Aorta (tissue), 5 donors: ENCODE data around the gene LYZL6. TPM values are rescaled to one million over a fixed set of nuclear protein-coding genes. Genes with fewer than 3 reads are reported as not detected.

ENCODE experiments used
- ATAC-seq: fragments of 200-7000 bp; cut with Tn5 transposase; one replicate; pipeline ENCODE4 v1.9.1; 2022; ENCODE audit warnings: moderate library complexity; ENCODE audit not compliant: low FRiP score
- DNase-seq, 2 donors: peaks; one replicate each; pipeline ENCODE4 v3.0.0-alpha.2; 2020
- H3K27ac ChIP-seq, 2 donors: one replicate each; pipeline ENCODE4 v1.5.1; 2013; ENCODE audit warnings: low read length in 2 of 2, mild to moderate bottlenecking in 2 of 2, moderate library complexity in 2 of 2, control low read depth in 1 of 2, inconsistent platforms in 1 of 2, low read depth in 1 of 2
- H3K27me3 ChIP-seq, 2 donors: one replicate each; pipeline ENCODE4 v1.6.1; 2013; ENCODE audit warnings: control low read depth in 1 of 2, low read length in 1 of 2, mild to moderate bottlenecking in 1 of 2, moderate library complexity in 1 of 2; ENCODE audit not compliant: insufficient read depth in 2 of 2, control insufficient read depth in 1 of 2
- H3K36me3 ChIP-seq, 2 donors: one replicate each; pipeline ENCODE4 v1.6.1; 2013; ENCODE audit warnings: control low read depth in 1 of 2, low read length in 1 of 2, mild to moderate bottlenecking in 1 of 2; ENCODE audit not compliant: insufficient read depth in 2 of 2, control insufficient read depth in 1 of 2
- H3K4me1 ChIP-seq, 2 donors: one replicate each; pipeline ENCODE4 v1.6.1; 2013; ENCODE audit warnings: low read length in 2 of 2, control low read depth in 1 of 2, mild to moderate bottlenecking in 1 of 2, moderate library complexity in 1 of 2; ENCODE audit not compliant: insufficient read depth in 2 of 2, control insufficient read depth in 1 of 2
- H3K4me3 ChIP-seq, 2 donors: one replicate each; pipeline ENCODE4 v1.5.1; 2013; ENCODE audit warnings: low read length in 2 of 2, control low read depth in 1 of 2, mild to moderate bottlenecking in 1 of 2
- H3K9me3 ChIP-seq: one replicate; pipeline ENCODE4 v1.6.1; 2013; ENCODE audit warnings: mild to moderate bottlenecking, low read length; ENCODE audit not compliant: control insufficient read depth
- WGBS, 2 donors: extraction: QIAGEN DNeasy Blood & Tissue Kit; methylation state at CpG; one replicate each; pipeline ENCODE4 v1.1.7; 2013; 5-methylcytosine and 5-hydroxymethylcytosine counted together
- intact Hi-C, 2 donors: fragments of 100-400 bp; cut with DNase I; formaldehyde crosslinking; loops; one replicate each; pipeline versions ENCODE4 v1.14.2 to v1.15.0; 2022
- polyA plus RNA-seq, 2 donors: library from polyadenylated mRNA; stranded (reverse); fragments of 200-250 nt; gene quantifications; one replicate each; pipeline ENCODE4 v1.2.3, GENCODE V29; 2013
- total RNA-seq, 2 donors: library from RNA; stranded (reverse); fragmentation: NEBNext Ultra II Directional; extraction: Animal tissue kit (Norgen Biotek cat#: 25700); gene quantifications; one replicate each; pipeline ENCODE4 v1.2.1, GENCODE V29; 2021
- donor health status: healthy with polysubstance abuse.
- donor health status: Bipolar disorder and iron deficiency.
- donor health status: DM: no; HTN: no; CAD: no.
- donor health status: DM: no; HTN: no; CAD: no.
- donor health status: DM: yes; HTN: yes; CAD: no.

The LYZL6 gene
- total and polyA plus RNA-seq, 4 donors: not detected

DNA sequence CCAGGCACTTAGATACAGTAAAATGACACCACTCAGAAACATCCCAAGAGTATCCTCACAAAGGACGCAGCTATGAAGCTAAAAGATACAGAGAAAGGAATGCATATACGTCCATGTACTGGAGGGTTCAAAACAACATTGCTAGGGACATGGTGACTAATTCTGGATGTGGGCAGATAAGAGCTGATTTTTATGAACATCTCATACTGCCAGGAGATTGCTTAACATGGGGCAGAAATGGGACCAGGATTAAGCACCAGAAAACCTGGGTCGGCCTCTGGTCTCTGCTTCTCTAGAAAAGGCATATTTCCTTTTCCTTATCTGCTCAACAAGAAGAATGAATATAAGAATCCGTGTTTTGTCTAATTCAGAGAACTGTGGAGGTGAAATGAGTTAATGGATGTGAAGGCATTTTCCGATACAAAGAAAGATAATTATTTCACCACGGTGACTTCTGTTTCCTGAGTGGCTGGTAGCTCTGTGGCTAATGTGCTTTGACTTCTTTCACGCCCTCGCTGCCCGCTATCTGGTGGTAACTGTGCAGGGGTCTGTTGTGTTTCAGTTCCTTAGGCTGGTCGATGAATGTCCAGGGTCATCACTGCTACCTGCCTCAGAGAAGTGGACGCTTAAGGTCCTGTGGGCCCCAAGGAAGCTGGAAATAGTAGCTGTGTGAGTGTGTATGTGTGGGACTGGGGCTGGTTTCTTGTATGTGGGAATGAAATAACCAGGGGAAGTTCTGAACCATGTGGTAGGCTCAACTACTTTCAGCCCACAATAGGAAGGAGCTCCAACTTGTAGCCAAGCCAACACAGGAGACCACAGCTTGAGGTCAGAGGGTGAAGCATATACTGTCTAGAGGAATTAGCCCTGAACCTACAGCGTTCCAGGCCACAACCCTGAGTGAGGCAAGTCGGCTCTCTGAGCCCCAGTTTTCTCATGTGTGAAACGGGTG, 47.6 kb downstream of the LYZL6 start:
- DNase-seq (no peak), ATAC-seq (no peak)
- no peaks in the 10 kb centered on the region for H3K4me1 ChIP-seq
- H3K27me3 ChIP-seq: no peaks in the 10 kb centered on the region
- WGBS, 2 donors: 73 to 76% methylated on average over 14 of the region's 14 CpGs
- intact Hi-C loops: no loop called here
- H3K36me3 ChIP-seq: no peaks in the 10 kb centered on the region
- H3K4me3 ChIP-seq: no peak overlapping the region
- no peak overlapping the region for H3K27ac ChIP-seq
- no peaks in the 10 kb centered on the region for H3K9me3 ChIP-seq

DNA sequence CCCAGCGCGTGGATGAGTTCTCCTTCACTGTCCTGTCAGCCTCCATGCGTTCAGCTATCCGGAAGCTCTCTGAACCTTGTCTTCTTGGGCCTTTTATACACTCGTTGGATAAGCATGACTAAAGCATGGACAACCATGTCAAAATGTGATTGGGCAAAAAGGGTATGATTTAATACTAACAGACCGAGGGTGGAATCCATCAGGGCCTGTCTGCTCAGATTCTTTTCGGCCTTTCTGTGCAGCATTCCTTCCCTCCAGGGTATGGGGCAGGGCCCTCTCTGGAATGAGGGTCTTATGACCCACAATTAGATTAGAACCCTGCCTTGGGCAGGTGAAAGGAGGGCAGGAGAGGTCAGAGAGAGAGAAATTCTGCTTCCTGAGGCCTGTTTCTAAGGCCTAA, 49.3 kb downstream of the LYZL6 start:
- Histone ChIP-seq H3K4me3 (no peak overlapping the region), H3K4me1 (peaks cover 0 to 4% of the 10 kb centered on the region in 2 donors), H3K9me3 (no peaks in the 10 kb centered on the region), H3K27me3 (no peaks in the 10 kb centered on the region), H3K36me3 (no peaks in the 10 kb centered on the region), H3K27ac (no peak overlapping the region)
- intact Hi-C loops: no loop called here
- 87 to 88% methylated on average over 7 of the region's 7 CpGs for WGBS, 2 donors
- DNase-seq: no peak
- no peak for ATAC-seq

DNA sequence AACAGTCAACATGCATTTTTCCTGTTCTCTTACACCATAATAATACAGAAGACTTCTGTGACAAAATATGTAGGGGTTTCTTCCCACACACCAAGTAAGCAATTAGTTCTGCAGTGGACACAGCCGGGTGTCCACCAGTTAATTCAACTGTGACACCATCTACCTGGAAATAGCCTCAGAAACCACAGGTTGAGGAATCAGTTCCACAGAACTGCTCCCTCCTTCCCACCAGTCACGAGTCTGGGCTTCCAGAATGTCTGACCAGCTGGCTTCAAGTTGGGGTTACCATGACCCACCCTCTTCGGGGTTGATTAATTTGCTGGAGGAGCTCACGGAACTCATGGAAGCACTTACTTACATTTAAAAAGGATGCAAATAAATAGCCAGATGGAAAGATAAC, 49.8 kb downstream of the LYZL6 start:
- no peak overlapping the region for H3K4me3 ChIP-seq
- WGBS, 2 donors: 85 to 96% methylated on average over 4 of the region's 4 CpGs
- ATAC-seq (no peak), DNase-seq (no peak)
- H3K36me3 ChIP-seq: no peaks in the 10 kb centered on the region
- H3K9me3 ChIP-seq: no peaks in the 10 kb centered on the region
- peaks cover 0 to 4% of the 10 kb centered on the region in 2 donors for H3K4me1 ChIP-seq
- H3K27ac ChIP-seq: no peak overlapping the region
- intact Hi-C loops: no loop called here
- no peaks in the 10 kb centered on the region for H3K27me3 ChIP-seq

DNA sequence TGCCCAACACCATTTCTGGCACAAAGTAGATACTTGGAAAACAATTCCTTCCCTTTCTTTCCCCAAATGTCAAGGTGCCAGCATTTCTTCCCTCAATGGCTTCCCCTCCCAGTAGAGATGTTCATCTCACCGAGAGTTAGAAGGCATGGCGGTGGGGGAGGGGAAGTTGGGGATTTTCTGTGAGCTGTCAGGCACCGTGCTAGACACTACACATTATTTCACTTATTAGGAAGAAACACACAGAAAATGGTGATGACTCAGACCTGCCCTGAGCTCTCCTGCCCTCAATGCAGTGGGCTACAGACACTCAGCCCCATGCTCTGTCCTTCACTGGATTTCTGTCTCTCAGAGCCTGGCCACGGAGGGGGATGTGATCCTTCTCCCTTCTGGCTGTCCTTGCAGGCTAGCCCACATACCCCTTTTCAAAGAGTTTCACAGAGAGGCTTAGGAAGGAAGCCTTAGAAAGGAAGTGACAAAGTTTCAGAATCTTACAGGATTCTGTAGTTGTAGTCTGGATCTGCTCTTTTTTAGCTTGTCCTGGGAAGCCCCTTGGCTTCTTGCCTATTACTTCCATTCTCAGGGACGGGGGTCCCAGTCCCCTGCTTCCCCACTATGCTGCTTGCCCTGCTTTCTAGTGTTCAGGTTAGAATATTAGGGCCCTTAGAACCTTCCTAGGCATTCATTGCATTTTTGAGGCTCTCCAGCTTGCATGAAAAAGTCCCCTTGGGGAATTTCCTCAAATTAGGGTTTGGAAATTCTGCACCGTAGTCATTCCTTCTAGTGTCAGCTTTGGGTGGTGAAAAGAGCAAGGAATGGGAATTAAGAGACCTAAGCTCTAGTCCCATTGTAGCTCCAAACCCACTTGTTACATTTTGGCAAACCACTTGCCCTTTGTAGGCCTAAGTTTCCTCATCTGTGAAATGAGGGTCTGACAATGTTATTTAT, 51.1 kb downstream of the LYZL6 start:
- no peak overlapping the region for H3K27ac ChIP-seq
- intact Hi-C loops: no loop called here
- no peaks in the 10 kb centered on the region for H3K9me3 ChIP-seq
- H3K27me3 ChIP-seq: no peaks in the 10 kb centered on the region
- ATAC-seq: no peak
- WGBS, 2 donors: 47 to 48% methylated on average over 6 of the region's 6 CpGs
- H3K36me3 ChIP-seq: no peaks in the 10 kb centered on the region
- H3K4me1 ChIP-seq: peaks cover 0 to 4% of the 10 kb centered on the region in 2 donors
- H3K4me3 ChIP-seq: no peak overlapping the region
- DNase-seq: no peak

DNA sequence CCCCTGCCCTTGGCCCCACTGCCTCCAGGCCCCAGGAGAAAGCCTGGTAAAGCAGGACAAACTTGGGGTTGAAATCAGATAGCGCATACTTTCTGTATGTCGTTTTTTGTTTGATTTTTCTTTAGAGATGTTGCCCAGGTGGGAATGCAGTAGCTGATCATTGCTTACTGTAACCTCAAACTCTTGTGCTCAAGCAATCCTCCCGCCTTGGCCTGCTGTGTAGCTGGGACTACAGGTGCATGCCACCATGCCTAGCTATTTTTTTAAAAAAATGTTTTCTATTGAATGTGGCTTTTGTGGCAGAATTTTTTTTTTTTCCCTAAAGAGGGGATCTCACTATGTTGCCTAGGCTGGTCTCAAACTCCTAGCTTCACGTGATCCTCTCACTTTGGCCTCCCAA, 52.2 kb downstream of the LYZL6 start:
- peaks cover 0 to 4% of the 10 kb centered on the region in 2 donors for H3K4me1 ChIP-seq
- 83 to 89% methylated on average over 4 of the region's 4 CpGs for WGBS, 2 donors
- H3K4me3 ChIP-seq: no peak overlapping the region
- no peak for ATAC-seq
- no peaks in the 10 kb centered on the region for H3K27me3 ChIP-seq
- H3K9me3 ChIP-seq: no peaks in the 10 kb centered on the region
- H3K27ac ChIP-seq: no peak overlapping the region
- no peak for DNase-seq
- no peaks in the 10 kb centered on the region for H3K36me3 ChIP-seq
- intact Hi-C loops: no loop called here

DNA sequence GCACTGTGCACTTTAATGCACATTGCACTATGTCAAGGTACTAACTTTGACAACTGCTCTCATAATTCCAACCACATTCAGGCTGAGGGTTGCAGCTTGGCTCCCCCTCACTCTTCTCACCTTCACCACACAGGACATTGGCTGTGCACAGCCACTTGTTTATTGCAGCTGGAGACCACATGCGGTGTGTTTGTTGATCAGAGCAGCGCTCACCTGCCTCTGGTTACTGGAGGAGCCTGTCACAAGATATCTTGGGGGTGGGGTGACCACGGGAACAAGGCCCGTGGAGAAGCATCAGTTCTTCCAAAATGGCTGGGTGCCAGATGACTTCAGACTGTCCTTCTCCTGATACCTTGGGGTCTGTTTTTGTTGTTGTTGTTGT, 52.7 kb downstream of the LYZL6 start:
- DNase-seq (peak in 1 of 2 donors; percentile 56), ATAC-seq (no peak)
- Histone ChIP-seq H3K36me3 (no peaks in the 10 kb centered on the region), H3K27me3 (no peaks in the 10 kb centered on the region), H3K9me3 (no peaks in the 10 kb centered on the region), H3K4me3 (no peak overlapping the region), H3K27ac (no peak overlapping the region), H3K4me1 (peaks cover 0 to 4% of the 10 kb centered on the region in 2 donors)
- whole genome bisulfite sequencing, 2 donors: 59 to 60% methylated on average over 4 of the region's 4 CpGs
- intact Hi-C loops: no loop called here

DNA sequence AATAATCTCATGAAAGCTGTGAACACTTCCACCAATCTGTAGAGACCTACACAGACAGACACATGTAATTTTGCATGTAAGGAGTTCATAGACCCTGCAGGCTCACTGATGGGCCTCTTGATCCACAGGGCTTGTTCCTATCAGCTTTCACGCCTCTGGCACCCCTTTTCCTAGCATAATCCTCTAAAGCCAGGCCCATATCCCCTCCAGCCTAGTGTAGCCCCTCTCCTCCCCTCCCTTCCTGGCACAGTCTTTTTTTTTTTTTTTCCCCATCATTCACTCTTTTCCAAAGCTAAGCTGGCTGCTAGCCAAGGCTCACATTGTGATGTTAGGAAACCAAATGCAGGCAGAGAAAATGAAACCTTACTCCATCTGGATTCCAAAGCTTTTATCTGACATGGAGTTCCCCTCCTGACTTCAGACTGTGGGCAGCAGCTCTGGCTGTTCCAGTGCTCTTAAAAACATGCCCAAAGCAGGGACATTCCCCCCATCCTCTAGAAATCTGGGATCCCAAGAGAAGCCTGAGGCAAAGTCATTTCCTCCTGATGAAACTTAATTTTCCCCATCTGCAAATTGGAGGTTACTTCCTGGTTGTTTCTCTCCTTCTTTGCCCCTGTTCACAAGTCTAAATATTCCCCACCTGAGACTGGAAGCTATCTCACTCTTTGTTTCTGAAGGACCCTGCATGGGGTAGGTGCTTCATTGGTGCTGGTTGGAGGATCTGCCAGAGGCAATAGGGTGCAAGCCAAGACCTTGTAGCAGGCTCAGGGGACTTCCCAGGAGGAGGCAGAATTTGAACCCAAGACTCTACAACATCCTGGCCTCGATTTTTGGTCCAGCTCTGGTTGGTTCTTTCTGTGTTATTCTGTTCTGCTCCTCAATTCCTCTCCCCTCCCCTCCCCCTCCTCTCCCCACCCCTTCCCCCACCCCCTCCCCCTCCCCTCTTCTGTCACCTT, 53.4 kb downstream of the LYZL6 start:
- intact Hi-C loops: no loop called here

DNA sequence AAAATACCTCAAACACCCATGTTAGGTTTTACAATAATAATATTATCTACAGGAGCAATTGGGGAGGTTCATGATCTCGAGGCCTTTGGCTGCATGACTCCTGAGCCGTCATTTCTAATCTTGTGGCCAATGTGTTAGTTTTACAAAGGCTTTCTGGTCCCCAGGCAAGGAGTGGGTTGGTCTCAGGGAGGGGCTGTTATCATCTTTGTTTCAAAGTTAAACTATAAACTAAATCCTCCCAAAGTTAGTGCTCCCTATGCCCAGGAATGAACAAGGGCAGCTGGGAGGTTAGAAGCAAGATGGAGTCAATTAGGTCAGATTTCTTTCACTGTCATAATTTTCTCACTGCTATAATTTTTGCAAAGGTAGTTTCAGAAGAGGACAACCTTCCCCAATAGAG, 54.3 kb downstream of the LYZL6 start:
- WGBS, 2 donors: 76 to 84% methylated on average over 2 of the region's 2 CpGs
- H3K27ac ChIP-seq: no peak overlapping the region
- ATAC-seq: no peak
- no peaks in the 10 kb centered on the region for H3K36me3 ChIP-seq
- H3K27me3 ChIP-seq: no peaks in the 10 kb centered on the region
- H3K4me3 ChIP-seq: no peak overlapping the region
- no peak for DNase-seq
- intact Hi-C loops: no loop called here
- peaks cover 0 to 4% of the 10 kb centered on the region in 2 donors for H3K4me1 ChIP-seq
- H3K9me3 ChIP-seq: no peaks in the 10 kb centered on the region

More for the DNA sequence above, 53.4 kb downstream of the LYZL6 start:
- ATAC-seq: no peak
- H3K4me1 ChIP-seq: peaks cover 0 to 4% of the 10 kb centered on the region in 2 donors
- peak in 1 of 2 donors; percentile 50 for DNase-seq
- H3K4me3 ChIP-seq: no peak overlapping the region
- no peak overlapping the region for H3K27ac ChIP-seq
- H3K27me3 ChIP-seq: no peaks in the 10 kb centered on the region
- H3K36me3 ChIP-seq: no peaks in the 10 kb centered on the region
- H3K9me3 ChIP-seq: no peaks in the 10 kb centered on the region
- whole genome bisulfite sequencing, 2 donors: 70 to 82% methylated on average over 2 of the region's 2 CpGs
